Transverse colon (tissue), 4 donors: ENCODE measurements around the gene NAT8. TPM values are rescaled to one million over a fixed set of nuclear protein-coding genes. Genes with fewer than 3 reads are reported as not detected.

Source experiments
- DNase-seq: peaks from one replicate; pipeline ENCODE4 v3.0.0-alpha.2; 2019
- H3K27ac ChIP-seq, 4 donors: fragments of 200-600 bp; sonication (generic); 2 replicates each; pipeline ENCODE4 v1.5.1; 2016 to 2018; ENCODE audit warnings: inconsistent platforms in 4 of 4
- H3K27me3 ChIP-seq: fragments of 200-600 bp; sonication (generic); 2 replicates; pipeline ENCODE4 v1.5.1; 2017; ENCODE audit warnings: inconsistent platforms
- H3K36me3 ChIP-seq, 4 donors: fragments of 200-600 bp; sonication (generic); 2 replicates each; pipeline ENCODE4 v1.5.1; 2017 to 2019; ENCODE audit warnings: inconsistent platforms in 4 of 4
- H3K4me1 ChIP-seq, 4 donors: fragments of 200-600 bp; sonication (generic); 2 replicates each; pipeline ENCODE4 v1.5.1; 2017 to 2020; ENCODE audit warnings: inconsistent platforms in 4 of 4
- H3K4me3 ChIP-seq, 4 donors: fragments of 200-600 bp; sonication (generic); 1 replicate in 1 of 4; 2 replicates in 3 of 4; pipeline versions ENCODE4 v1.5.1 to v1.6.1; 2017 to 2019; ENCODE audit warnings: inconsistent platforms in 4 of 4
- H3K9me3 ChIP-seq, 2 donors: fragments of 200-600 bp; sonication (generic); 2 replicates each; pipeline ENCODE4 v1.5.1; 2017 to 2019; ENCODE audit warnings: inconsistent platforms in 2 of 2
- CTCF ChIP-seq, 5 experiments: fragments of 200-600 bp in 3 of 5; fragments of 450-650 bp in 2 of 5; sonication (generic) in 3 of 5; IDR thresholded peaks; 1 replicate in 2 of 5; 2 replicates in 3 of 5; pipeline ENCODE4 v1.5.1; 2016 to 2017; ENCODE audit warnings: antibody characterized with exemption in 5 of 5, inconsistent platforms in 3 of 5, mild to moderate bottlenecking in 2 of 5, moderate library complexity in 1 of 5
- EP300 ChIP-seq: sonication (generic); formaldehyde crosslinking; IDR thresholded peaks from one replicate; pipeline ENCODE4 v1.6.1; 2017; ENCODE audit warnings: antibody characterized with exemption, low read depth
- POLR2A ChIP-seq: fragments of 450-650 bp; IDR thresholded peaks from one replicate; pipeline ENCODE4 v1.6.1; 2016; ENCODE audit warnings: antibody characterized with exemption, mild to moderate bottlenecking, moderate library complexity
- POLR2AphosphoS5 ChIP-seq, 3 donors: sonication (generic); formaldehyde crosslinking; IDR thresholded peaks; one replicate each; pipeline ENCODE4 v1.6.1; 2016; ENCODE audit warnings: antibody characterized with exemption in 3 of 3
- WGBS, 2 donors: methylation state at CpG; one replicate each; pipeline ENCODE4 v1.1.5; 2018; ENCODE audit warnings: low coverage in 1 of 2; 5-methylcytosine and 5-hydroxymethylcytosine counted together
- in situ Hi-C, 4 donors: fragments of 200-750 bp; cut with MboI; loops; one replicate each; pipeline versions ENCODE4 v1.15.0 to v1.15.1; 2017; ENCODE audit warnings: low sequenced_read_pairs in 3 of 4, low pct_ligation_motif_present in 1 of 4, low pct_unique_long_range_greater_than_20kb in 1 of 4
- intact Hi-C: fragments of 100-400 bp; cut with DNase I; formaldehyde crosslinking; loops from one replicate; pipeline ENCODE4 v1.15.1; 2023; ENCODE audit warnings: low total_unique reads
- total RNA-seq, 4 donors: library from RNA; depleted of rRNA; stranded (reverse); fragments of >200 nt; gene quantifications; one replicate each; pipeline ENCODE4 v1.1.0, GENCODE V29; 2016

The NAT8 gene
- total RNA-seq, 4 donors from 2014 or later: 1.2 to 4.6 TPM; not detected in 2

- TF ChIP-seq POLR2A (no peak), CTCF (IDR thresholded peaks at IDR 0.05) (no peak), POLR2AphosphoS5 (IDR thresholded peaks at IDR 0.05) (no peak), EP300 (no peak)
- H3K27me3 ChIP-seq: no peaks in the 10 kb centered on the region
- H3K4me1 ChIP-seq: no peaks in the 10 kb centered on the region
- intact Hi-C loops (no loop called here), in situ Hi-C loops (no loop called here)
- no peak for DNase-seq
- H3K9me3 ChIP-seq: no peaks in the 10 kb centered on the region
- H3K27ac ChIP-seq: no peak overlapping the region
- H3K4me3 ChIP-seq: no peak overlapping the region
- no peaks in the 10 kb centered on the region for H3K36me3 ChIP-seq
Measured at GRCh38 chr2:73614997-73615396, 27.2 kb downstream of the NAT8 start.

GRCh38 chr2:73614105-73614504 lies 28.1 kb downstream of the NAT8 start:
- no peak overlapping the region for H3K4me3 ChIP-seq
- no peaks in the 10 kb centered on the region for H3K9me3 ChIP-seq
- no peak overlapping the region for H3K27ac ChIP-seq
- no peak for DNase-seq
- no peaks in the 10 kb centered on the region for H3K4me1 ChIP-seq
- no peaks in the 10 kb centered on the region for H3K27me3 ChIP-seq
- TF ChIP-seq CTCF (IDR thresholded peaks at IDR 0.05): no peak
- TF ChIP-seq POLR2AphosphoS5 (IDR thresholded peaks at IDR 0.05): no peak
- TF ChIP-seq EP300: no peak
- no peak for TF ChIP-seq POLR2A
- in situ Hi-C loops (no loop called here), intact Hi-C loops (no loop called here)
- no peaks in the 10 kb centered on the region for H3K36me3 ChIP-seq
- WGBS, 2 donors: 83 to 93% methylated on average over 2 to 3 of the region's 3 CpGs

GRCh38 chr2:73611867-73612266 lies 30.4 kb downstream of the NAT8 start:
- WGBS, 2 donors: 100% methylated on average over 1 of the region's 1 CpG; no CpG with 5 or more reads in 1 of the 2 donors
- intact Hi-C loops: no loop called here
- in situ Hi-C loops: no loop called here
- no peaks in the 10 kb centered on the region for H3K36me3 ChIP-seq
- no peaks in the 10 kb centered on the region for H3K9me3 ChIP-seq
- H3K4me3 ChIP-seq: no peak overlapping the region
- H3K27ac ChIP-seq: no peak overlapping the region
- DNase-seq: no peak
- no peaks in the 10 kb centered on the region for H3K27me3 ChIP-seq
- TF ChIP-seq POLR2AphosphoS5 (IDR thresholded peaks at IDR 0.05) (no peak), CTCF (IDR thresholded peaks at IDR 0.05) (no peak), EP300 (no peak), POLR2A (no peak)
- H3K4me1 ChIP-seq: no peaks in the 10 kb centered on the region

GRCh38 chr2:73611193-73611592 lies 31.0 kb downstream of the NAT8 start:
- intact Hi-C loops: no loop called here
- no peak for DNase-seq
- 70% methylated on average over 4 of the region's 4 CpGs; no CpG with 5 or more reads in 1 of the 2 donors for WGBS, 2 donors

More at GRCh38 chr2:73611193-73611592, 31.0 kb downstream of the NAT8 start:
- Histone ChIP-seq H3K9me3 (no peaks in the 10 kb centered on the region), H3K27ac (no peak overlapping the region), H3K36me3 (no peaks in the 10 kb centered on the region), H3K27me3 (no peaks in the 10 kb centered on the region), H3K4me3 (no peak overlapping the region), H3K4me1 (no peaks in the 10 kb centered on the region)
- TF ChIP-seq EP300: no peak
- no peak for TF ChIP-seq POLR2AphosphoS5 (IDR thresholded peaks at IDR 0.05)
- TF ChIP-seq CTCF (IDR thresholded peaks at IDR 0.05): no peak
- TF ChIP-seq POLR2A: no peak
- in situ Hi-C loops: no loop called here
